Measurements from ENCODE around the gene PROSER3. TPM values are rescaled to one million over a fixed set of nuclear protein-coding genes. Genes with fewer than 3 reads are reported as not detected.
A peak's percentile ranks its signal among the peaks of the same experiment; 100 is the strongest.

PROSER3 gene
- total and polyA plus RNA-seq, 9 of the 15 experiments (the other 6 are each of a cell fraction or from before 2014, with no cell fraction given) = 1.0 to 39.5 (median 5.1) TPM

GRCh38 chr19:35744430-35745327, 13.3 kb upstream of the PROSER3 start (continued):
- TF ChIP-seq POLR2G (IDR thresholded peaks at IDR 0.05; ENCODE audit: low read depth, low read length) (peak; percentile 93), PTRF (tag; IDR thresholded peaks at IDR 0.05) (no peak), ZNF184 (CRISPR knock-in tag; IDR thresholded peaks at IDR 0.05) (no peak), ZFP30 (CRISPR knock-in tag; IDR thresholded peaks at IDR 0.05; ENCODE audit: borderline replicate concordance) (no peak), VEZF1 (CRISPR knock-in tag; IDR thresholded peaks at IDR 0.05) (peak; percentile 63; the same call in 1 of the 2 replicates), ZNF263 (CRISPR knock-in tag; IDR thresholded peaks at IDR 0.05; ENCODE audit: borderline replicate concordance) (peak; percentile 49; the same call in 1 of the 2 replicates), POLR2B (IDR thresholded peaks at IDR 0.05; ENCODE audit: low read depth, partially characterized antibody) (peak; percentile 72), U2AF1 (optimal IDR thresholded peaks at IDR 0.05; ENCODE audit: low read depth, low read length) (no peak), TAF7 (tag; IDR thresholded peaks at IDR 0.05) (peak; percentile 52; the same call in 1 of the 2 replicates), ZNF785 (CRISPR knock-in tag; IDR thresholded peaks at IDR 0.05) (no peak), HSF4 (CRISPR knock-in tag; IDR thresholded peaks at IDR 0.05; ENCODE audit: borderline replicate concordance) (no peak), TAF15 (IDR thresholded peaks at IDR 0.05; ENCODE audit: low read depth, low read length) (no peak), ZBTB11 (CRISPR knock-in tag; IDR thresholded peaks at IDR 0.05) (no peak), PRDM10 (IDR thresholded peaks at IDR 0.05; ENCODE audit: partially characterized antibody) (peak; percentile 28)

Measured in K562 (cell line).